Stimulated activated naive CD8-positive, alpha-beta T cell treated with anti-CD3 and anti-CD28 coated beads, Interleukin-15, Interleukin-2, amounts not matched to agents 100 U/mL and 50 U/mL, for 24 hours (primary cell): ENCODE measurements around the gene FAM162A.
A peak's percentile ranks its signal among the peaks of the same experiment; 100 is the strongest.
"Not testable (repeated sequence)": the region's sequence is repeated elsewhere in the genome, so short reads cannot be mapped to it uniquely, and the experiment has no call there.

Source experiments
- ATAC-seq: fragments of 150-1000 bp; cut with Tn5 transposase; one replicate; pipeline ENCODE4 v1.10.0; 2021
- DNase-seq: peaks from one replicate; pipeline ENCODE4 v3.0.0; 2021

Gene FAM162A

GRCh38 chr3:122421101-122421500 is 37.1 kb downstream of the FAM162A start:
- no peak for DNase-seq
- ATAC-seq = no peak

GRCh38 chr3:122421836-122422235 is 37.9 kb downstream of the FAM162A start:
- DNase-seq (no peak), ATAC-seq (no peak)

GRCh38 chr3:122427857-122428471 is 44.0 kb downstream of the FAM162A start:
- DNase-seq (no peak), ATAC-seq (peak; percentile 86)

DNA sequence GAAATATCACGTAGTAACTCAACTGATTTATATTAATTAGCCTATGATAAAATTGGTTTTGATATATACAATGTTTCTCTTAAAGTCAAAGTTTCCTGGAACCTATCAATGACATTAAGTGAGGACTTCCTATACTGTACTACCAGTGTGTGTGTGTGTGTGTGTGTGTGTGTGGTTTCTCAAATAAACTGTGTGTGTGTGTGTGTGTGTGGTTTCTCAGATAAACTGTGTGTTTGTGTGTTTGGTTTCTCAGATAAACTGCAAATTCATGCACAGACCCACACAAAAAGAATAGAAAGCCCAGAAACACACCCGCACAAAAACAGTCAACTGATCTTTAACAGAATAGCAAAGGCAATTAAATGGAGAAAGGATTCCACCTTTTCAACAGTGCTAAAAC is 46.4 kb downstream of the FAM162A start:
- ATAC-seq (no peak), DNase-seq (no peak)

GRCh38 chr3:122435950-122436349 is 52.0 kb downstream of the FAM162A start:
- ATAC-seq = no peak
- no peak for DNase-seq

GRCh38 chr3:122443090-122443489 is 59.1 kb downstream of the FAM162A start:
- DNase-seq = no peak
- ATAC-seq = no peak

- ATAC-seq, DNase-seq: not testable (repeated sequence)
These were observed 59.9 kb downstream of the FAM162A start for GRCh38 chr3:122443762-122444490.

DNA sequence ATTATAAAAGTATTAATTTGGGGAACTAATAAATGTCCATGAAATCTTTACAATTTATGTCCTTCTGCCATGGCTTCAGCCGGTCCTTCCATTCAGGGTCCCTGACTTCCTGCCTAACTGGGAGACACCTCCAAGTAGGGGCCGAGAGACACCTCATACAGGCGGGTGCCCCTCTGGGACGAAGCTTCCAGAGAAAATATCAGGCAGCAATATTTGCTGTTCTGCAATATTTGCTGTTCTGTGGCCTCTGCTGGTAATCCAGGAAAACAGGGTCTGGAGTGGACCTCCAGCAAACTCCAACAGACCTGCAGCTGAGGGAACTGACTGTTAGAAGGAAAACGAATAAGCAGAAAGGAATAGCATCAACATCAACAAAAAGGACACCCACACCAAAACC is 60.5 kb downstream of the FAM162A start:
- DNase-seq, ATAC-seq: not testable (repeated sequence)

DNA sequence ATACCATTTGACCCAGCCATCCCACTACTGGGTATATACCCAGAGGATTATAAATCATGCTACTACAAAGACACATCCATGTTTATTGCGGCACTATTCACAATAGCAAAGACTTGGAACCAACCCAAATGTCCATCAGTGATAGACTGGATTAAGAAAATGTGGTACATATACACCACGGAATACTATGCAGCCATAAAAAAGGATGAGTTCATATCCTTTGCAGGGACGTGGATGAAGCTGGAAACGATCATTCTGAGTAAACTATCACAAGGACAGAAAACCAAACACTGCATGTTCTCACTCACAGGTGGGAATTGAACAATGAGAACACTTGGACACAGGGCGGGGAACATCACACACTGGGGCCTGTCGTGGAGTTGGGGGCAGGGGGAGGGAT is 64.2 kb downstream of the FAM162A start:
- ATAC-seq, DNase-seq: not testable (repeated sequence)

DNA sequence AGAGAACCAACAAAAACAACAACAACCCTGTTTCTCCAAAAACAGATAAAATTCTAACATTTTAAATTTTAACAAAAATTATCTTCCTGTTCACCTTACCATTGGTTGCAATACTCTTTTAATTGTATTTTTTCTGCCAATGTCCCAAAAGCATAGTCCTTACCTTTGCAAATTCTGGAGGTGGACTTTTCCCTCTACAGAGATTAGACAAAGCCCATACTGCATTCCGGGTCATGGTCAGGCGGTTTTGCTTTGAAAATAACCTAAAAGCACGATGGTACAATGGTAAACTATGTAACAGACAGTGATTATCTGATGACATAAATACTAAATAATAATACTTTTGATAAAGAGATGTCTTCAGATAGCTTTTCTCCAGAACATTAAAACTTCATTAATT is 67.4 kb downstream of the FAM162A start:
- DNase-seq = no peak
- ATAC-seq = no peak

- ATAC-seq = no peak
- no peak for DNase-seq
These were observed 72.1 kb downstream of the FAM162A start for GRCh38 chr3:122456074-122456473.

- DNase-seq (no peak), ATAC-seq (no peak)
These were observed 73.7 kb downstream of the FAM162A start for GRCh38 chr3:122457706-122458105.

DNA sequence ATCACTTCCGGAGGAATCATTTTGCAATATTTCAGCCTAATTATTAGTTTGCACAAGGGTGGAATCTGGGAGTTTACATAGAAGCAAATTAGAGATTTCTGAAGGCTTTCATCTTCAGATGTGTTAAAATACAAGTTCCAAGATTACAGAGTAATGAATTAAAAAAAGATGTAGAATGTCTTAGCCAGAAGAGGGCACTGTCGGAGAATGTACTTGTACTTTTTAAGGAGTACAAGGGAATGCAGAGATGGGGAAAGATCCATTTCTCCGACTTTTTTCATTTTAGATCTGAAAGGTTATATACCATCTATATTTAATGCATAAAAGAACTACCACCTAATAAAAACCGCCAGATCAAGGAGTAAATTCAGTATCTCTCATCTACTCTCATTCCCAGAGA is 75.0 kb downstream of the FAM162A start:
- DNase-seq = no peak
- ATAC-seq = no peak

- no peak for DNase-seq
- no peak for ATAC-seq
These were observed 77.8 kb downstream of the FAM162A start for GRCh38 chr3:122461806-122462205.
